Upper lobe of right lung (tissue), 1 donor: ENCODE data around the gene PDE7B. TPM values are rescaled to one million over a fixed set of nuclear protein-coding genes. Genes with fewer than 3 reads are reported as not detected.
A peak's percentile ranks its signal among the peaks of the same experiment; 100 is the strongest.

Source experiments
- ATAC-seq: fragments of 200-7000 bp; cut with Tn5 transposase; one replicate; pipeline ENCODE4 v1.9.1; 2020; ENCODE audit warnings: mild to moderate bottlenecking, moderate library complexity
- DNase-seq: peaks from one replicate; pipeline ENCODE4 v3.0.0-alpha.2; 2020
- H3K27ac ChIP-seq: fragments of 200-600 bp; one replicate; pipeline ENCODE4 v1.8.0; 2022
- H3K27me3 ChIP-seq: fragments of 200-600 bp; one replicate; pipeline ENCODE4 v1.8.0; 2022; ENCODE audit warnings: mild to moderate bottlenecking
- H3K36me3 ChIP-seq: fragments of 200-600 bp; one replicate; pipeline ENCODE4 v1.8.0; 2022
- H3K4me1 ChIP-seq: fragments of 200-600 bp; one replicate; pipeline ENCODE4 v1.8.0; 2022
- H3K4me3 ChIP-seq: fragments of 200-600 bp; one replicate; pipeline ENCODE4 v1.8.0; 2022; ENCODE audit warnings: mild to moderate bottlenecking
- H3K9me3 ChIP-seq: fragments of 200-600 bp; one replicate; pipeline ENCODE4 v1.8.0; 2022
- CTCF ChIP-seq: fragments of 200-600 bp; IDR thresholded peaks from one replicate; pipeline ENCODE4 v1.8.0; 2022; ENCODE audit warnings: antibody characterized with exemption
- intact Hi-C: fragments of 100-400 bp; cut with DNase I; formaldehyde crosslinking; loops from one replicate; pipeline ENCODE4 v1.11.0; 2022
- total RNA-seq: library from RNA; stranded (reverse); fragmentation: NEBNext Ultra II Directional; extraction: Animal tissue kit (Norgen Biotek cat#: 25700); gene quantifications from one replicate; pipeline ENCODE4 v1.2.1, GENCODE V29; 2021
- donor health status: DM: no; HTN: yes; CAD: no; lungs with severe emphysema.

PDE7B gene
- total RNA-seq, 1 donor from 2014 or later: 4.2 TPM

DNA sequence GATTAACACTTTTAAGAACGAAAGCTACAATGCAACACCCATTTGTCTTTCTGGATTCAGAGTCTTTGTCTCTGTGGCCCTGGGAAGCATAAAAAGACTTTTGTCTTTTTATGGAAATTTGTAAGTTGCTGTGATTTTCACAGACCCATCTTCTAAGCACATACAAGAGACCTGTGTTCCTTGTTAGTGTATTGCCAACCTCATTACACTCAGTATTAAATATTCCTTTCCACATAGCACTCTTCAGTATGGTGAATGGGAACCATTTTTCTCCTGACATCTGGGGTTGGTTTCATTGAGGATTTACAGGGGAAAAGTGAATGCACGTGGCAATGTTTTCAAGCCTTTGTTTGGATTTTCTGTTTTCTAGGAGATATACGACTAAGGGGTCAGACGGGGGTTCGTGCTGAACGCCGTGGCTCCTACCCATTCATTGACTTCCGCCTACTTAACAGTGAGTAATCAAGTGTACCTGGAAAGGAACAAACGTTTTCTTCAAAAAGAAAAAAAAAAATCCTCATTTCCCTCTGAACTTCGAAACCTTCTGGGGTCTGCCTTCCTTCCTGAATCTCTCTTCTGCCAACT lies 257.0 kb downstream of the PDE7B start:
- no peak overlapping the region for H3K27ac ChIP-seq
- no peak for TF ChIP-seq CTCF
- DNase-seq (no peak), ATAC-seq (no peak)
- no peaks in the 10 kb centered on the region for H3K27me3 ChIP-seq
- H3K4me3 ChIP-seq: no peak overlapping the region
- intact Hi-C loops: no loop called here
- peaks cover 11% of the 10 kb centered on the region for H3K4me1 ChIP-seq
- H3K9me3 ChIP-seq: no peaks in the 10 kb centered on the region
- no peaks in the 10 kb centered on the region for H3K36me3 ChIP-seq

- no peak for TF ChIP-seq CTCF
- Histone ChIP-seq H3K27me3 (no peaks in the 10 kb centered on the region), H3K4me1 (peaks cover 6% of the 10 kb centered on the region), H3K36me3 (no peaks in the 10 kb centered on the region), H3K27ac (no peak overlapping the region), H3K9me3 (no peaks in the 10 kb centered on the region), H3K4me3 (no peak overlapping the region)
- intact Hi-C loops: no loop called here
- DNase-seq: no peak
- ATAC-seq: no peak
These were observed 260.3 kb downstream of the PDE7B start for GRCh38 chr6:136111831-136112230.

- DNase-seq (no peak), ATAC-seq (no peak)
- intact Hi-C loops: no loop called here
- Histone ChIP-seq H3K4me3 (no peak overlapping the region), H3K4me1 (peaks cover 6% of the 10 kb centered on the region), H3K27me3 (no peaks in the 10 kb centered on the region), H3K36me3 (no peaks in the 10 kb centered on the region), H3K9me3 (no peaks in the 10 kb centered on the region), H3K27ac (no peak overlapping the region)
- no peak for TF ChIP-seq CTCF
These were observed 260.8 kb downstream of the PDE7B start for GRCh38 chr6:136112262-136112661.

DNA sequence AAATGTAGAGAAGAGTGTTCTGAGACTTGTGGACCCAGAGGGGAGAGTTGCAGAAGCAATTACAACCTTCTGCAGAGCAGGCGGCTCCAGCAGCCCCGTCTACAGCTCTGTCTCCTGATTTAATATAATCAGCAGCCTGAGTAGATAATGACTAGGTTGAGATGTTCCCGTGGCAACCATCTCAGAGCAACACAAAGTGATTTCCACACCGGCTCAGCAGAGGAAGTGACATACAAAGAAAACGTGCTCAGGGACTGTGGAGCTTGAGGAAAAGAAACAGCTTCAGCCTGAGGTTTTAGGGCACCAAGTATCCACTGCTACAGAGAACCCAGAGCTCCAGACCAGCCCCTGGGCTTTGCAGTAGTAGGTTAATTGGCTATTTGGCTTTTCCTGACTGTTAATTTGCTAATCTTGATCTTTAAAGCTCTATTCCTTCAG lies 262.3 kb downstream of the PDE7B start:
- intact Hi-C loops: no loop called here
- Histone ChIP-seq H3K4me1 (peaks cover 6% of the 10 kb centered on the region), H3K9me3 (no peaks in the 10 kb centered on the region), H3K36me3 (no peaks in the 10 kb centered on the region), H3K4me3 (no peak overlapping the region), H3K27me3 (no peaks in the 10 kb centered on the region), H3K27ac (no peak overlapping the region)
- peak; percentile 79 for ATAC-seq
- no peak for DNase-seq
- no peak for TF ChIP-seq CTCF

- intact Hi-C loops: no loop called here
- TF ChIP-seq CTCF: no peak
- Histone ChIP-seq H3K27ac (peak overlapping the region; percentile 13), H3K27me3 (no peaks in the 10 kb centered on the region), H3K4me1 (peaks cover 6% of the 10 kb centered on the region), H3K9me3 (no peaks in the 10 kb centered on the region), H3K36me3 (no peaks in the 10 kb centered on the region), H3K4me3 (no peak overlapping the region)
- DNase-seq (peak; percentile 74), ATAC-seq (peak; percentile 90)
These were observed 263.2 kb downstream of the PDE7B start for GRCh38 chr6:136114661-136115060.

- TF ChIP-seq CTCF: no peak
- no peaks in the 10 kb centered on the region for H3K36me3 ChIP-seq
- no peaks in the 10 kb centered on the region for H3K9me3 ChIP-seq
- DNase-seq: no peak
- H3K4me3 ChIP-seq: no peak overlapping the region
- H3K27me3 ChIP-seq: no peaks in the 10 kb centered on the region
- peaks cover 6% of the 10 kb centered on the region for H3K4me1 ChIP-seq
- no peak for ATAC-seq
- intact Hi-C loops: no loop called here
- H3K27ac ChIP-seq: no peak overlapping the region
These were observed 264.4 kb downstream of the PDE7B start for GRCh38 chr6:136115941-136116340.
